ENCODE data around the gene KLF2.
A peak's percentile ranks its signal among the peaks of the same experiment; 100 is the strongest.
"Not testable (repeated sequence)": the region's sequence is repeated elsewhere in the genome, so short reads cannot be mapped to it uniquely, and the experiment has no call there.

Gene KLF2

DNA sequence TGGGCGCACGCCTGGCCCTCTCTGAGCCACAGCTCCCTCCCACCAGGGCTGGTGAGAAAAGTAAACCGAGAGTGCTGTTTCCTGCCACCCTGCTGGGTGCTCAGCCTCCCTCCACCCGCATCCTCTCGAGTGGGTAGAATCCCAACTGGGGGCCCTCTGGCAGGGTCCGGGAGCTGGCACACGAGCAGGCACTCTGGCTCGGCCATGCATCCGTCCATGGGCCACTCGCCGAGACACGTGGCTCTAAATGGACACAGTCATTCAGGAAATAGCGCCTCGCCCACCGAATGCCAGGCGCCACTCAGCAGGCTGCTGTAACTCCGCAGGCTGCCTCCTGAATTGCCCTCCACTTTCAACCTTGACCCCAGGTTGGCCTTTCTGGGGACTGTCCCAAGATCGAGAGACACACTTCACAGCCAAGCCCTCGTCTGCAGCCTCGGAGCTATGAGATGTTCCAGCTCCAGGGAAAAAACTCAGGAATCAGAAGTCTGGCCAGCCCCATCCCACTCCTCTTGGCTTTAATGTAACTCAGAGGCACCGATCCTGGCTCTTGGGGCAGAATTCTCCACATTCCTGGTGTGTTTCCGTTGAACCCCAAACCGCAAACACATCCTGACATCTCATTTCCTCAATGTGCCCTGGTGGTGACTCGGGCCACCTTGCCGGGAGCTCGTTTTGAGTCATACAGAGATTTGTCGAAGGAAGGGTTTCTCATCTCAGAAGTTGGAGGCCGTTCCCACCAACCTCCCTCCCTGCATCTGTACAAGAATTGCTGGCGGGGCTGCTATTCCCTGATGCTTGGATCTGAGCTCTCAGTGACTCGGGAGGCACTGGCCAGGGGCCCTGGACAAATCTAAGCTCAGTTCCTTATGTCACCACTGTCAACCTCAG lies 14.1 kb downstream of the KLF2 start:
- no peak for DNase-seq

DNA sequence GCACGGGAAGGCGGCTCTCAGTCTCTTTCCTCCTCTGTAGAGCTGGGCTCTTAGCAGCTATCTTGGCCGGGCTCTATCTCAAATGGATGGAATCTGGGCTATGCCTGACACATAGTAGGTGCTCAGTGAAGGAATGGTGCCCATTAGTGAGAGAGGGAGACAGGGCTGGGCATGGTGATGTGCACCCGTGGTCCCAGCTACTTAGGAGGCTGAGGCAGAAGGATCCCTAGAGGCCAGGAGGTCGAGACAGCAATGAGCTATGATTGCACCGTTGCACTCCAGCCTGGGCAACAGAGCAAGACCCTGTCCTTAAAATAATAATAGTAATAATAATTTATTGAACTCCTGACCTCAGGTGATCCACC lies 14.7 kb downstream of the KLF2 start:
- no peak for DNase-seq

DNA sequence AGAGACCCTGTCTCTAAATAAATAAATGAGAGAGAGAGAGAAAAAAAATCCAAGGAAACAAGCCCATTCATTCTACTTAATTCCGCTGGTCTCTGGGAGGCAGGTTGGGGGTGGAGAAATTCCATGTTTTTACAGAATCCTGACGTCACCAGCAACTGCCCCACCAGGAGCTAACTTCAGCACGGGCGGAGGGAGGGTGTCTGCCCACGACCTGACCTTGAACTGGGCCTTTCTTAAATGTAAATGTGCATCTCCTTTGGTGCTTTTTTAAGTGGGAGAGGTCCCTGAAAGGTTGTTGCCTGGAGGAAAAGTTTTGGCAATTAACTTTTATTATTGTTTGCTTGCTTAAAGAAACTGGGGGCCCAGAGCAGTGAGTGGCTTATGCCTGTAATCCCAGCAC lies 15.5 kb downstream of the KLF2 start:
- no peak for DNase-seq

DNA sequence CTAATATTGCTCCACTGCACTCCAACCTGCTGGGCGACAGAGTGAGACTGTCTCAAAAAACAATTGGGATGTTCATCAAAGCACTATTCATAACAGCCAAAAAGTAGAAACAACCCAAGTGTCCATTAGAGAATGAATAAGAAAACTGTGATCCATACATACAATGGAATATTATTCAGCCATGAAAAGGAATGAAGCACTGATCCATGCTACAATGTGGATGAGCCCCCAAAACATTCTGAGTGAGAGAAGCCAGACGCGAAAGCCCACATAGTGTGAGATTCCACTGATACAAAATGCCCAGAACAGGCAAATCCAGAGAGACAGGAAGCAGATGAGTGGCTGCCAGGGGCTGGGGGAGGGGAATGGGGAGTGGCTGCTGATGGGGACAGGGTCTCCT lies 16.0 kb downstream of the KLF2 start:
- no peak for DNase-seq

DNA sequence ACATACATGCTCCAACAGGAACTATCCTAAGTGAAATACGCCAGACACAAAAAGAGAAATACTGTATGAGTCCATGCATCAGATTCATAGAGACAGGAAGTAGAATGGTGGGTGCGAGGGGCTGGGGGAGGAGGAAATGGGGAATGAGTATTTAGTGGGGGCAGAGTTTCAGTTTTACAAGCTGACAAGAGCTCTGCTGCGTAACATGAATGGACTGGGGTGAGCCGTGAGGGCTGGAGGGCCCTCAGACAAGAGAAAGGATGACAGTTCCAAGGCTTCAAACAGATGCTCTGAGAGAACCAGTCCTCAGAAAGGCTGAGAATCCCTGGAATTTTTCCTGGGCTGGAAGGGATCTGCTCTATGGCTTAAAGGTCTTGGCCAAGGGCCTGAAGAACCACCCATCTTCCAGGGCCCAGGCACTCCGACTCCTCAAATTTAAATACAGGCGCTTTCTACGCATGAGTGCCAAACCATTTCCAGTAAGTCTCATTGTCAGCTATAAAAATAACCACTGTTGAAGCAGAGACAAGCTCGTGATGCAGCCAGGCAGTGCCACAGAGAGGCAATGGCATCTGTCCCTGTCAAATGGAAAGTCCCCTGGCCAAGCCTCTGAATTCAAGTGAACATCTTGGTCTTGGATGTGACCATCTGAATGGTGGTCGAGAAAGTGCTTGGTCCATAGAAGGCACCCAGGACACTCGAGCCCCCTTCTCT lies 17.5 kb downstream of the KLF2 start:
- DNase-seq: no peak

DNA sequence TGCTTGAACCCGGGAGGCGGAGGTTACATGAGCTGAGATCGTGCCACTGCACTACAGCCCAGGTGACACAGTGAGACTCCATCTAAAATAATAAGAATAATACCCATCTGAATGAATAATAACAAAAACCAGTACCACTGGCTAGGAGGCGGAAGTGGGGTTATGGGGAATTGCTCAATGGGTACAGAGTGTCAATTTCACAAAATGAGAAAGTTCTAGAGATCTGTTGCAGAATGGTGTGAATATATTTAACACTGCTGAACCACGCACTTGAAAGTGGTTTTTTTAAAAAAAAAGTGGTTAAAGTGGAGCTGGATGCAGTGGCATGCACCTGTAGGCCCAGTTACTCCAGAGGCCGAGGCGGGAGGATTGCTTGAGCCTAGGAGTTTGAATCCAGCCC lies 18.5 kb downstream of the KLF2 start:
- DNase-seq: no peak

DNA sequence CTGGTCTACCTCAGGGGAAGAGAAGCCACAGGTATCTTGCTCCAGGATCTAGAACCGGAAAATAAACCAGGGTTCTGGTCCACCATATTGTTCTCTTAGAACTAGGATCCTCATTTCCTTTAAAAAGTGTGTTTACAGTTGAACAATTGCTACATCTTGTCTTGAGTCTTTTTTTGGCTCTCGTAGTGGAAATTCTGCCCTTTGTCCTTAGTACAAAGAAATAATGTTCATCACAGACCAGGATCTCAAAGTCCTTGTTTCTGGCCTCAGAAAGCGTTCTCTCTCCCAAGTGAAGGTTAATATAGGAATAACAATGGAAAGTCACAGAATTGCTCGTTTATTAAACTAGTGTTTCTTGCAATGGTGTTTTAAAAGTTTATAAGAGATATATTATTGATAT lies 20.8 kb downstream of the KLF2 start:
- DNase-seq: no peak

DNA sequence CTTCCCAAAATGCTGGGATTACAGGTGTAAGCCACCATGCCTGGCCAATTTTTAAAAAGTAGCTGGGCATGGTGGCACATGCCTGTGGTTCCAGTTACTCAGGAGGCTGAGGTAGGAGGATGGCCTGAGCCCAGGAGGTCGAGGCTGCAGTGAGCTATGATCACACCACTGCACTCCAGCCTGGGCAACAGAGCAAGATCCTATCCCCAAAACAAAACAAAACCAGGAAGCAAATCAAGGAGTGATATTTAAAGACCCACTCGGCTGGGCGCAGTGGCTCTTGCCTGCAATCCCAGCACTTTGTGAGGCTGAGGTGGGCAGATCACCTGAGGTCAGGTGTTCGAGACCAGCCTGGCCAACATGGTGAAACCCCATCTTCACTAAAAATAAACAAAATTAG lies 22.5 kb downstream of the KLF2 start:
- not testable (repeated sequence) for DNase-seq

DNA sequence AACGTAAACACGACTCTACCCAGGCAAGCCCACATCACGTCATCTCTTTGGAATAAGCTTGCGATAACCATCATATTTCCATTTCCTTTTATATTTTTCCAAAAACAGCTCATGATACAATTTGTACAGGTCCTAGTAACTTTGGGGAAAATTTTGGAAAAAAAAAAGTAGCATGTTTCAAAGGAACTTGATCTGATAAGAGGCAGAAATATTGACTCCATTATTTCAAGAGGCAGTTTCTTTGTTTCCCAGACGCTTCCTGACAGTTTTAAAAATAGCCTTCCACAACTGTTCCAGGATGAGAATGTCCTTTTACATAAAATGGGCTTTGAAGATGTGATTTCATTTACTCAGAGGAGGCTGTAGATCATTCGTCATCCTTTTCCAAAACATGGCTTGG lies 23.1 kb downstream of the KLF2 start:
- DNase-seq: no peak

DNA sequence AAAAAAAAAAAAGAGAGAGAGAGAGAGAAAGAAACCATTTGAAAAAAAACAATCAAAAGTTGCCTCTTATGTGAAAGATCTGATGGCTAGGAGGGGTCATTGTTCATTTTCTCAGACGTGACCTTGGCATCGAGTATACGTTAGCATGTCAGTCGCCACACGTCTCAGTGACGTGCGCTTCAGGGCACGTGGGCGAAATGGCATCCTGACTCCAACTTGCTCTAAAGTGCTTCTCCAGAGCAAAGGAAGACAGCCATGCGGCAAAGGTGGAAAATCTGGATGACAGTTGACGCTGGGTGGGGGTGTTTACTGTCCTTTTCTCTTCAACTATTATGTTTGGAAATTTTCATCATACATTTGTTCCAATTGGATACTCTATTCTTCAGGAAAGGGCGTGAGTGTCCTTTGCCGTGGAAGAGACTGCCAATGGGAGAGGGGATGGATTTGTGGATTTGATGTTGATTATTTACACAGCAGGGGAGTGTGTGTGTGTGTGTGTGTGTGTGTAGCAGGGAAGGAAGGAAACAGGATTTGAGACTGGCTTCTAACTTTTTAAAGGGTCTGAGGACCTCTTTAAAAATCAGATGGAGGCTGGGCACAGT lies 25.0 kb downstream of the KLF2 start:
- no peak for DNase-seq

DNA sequence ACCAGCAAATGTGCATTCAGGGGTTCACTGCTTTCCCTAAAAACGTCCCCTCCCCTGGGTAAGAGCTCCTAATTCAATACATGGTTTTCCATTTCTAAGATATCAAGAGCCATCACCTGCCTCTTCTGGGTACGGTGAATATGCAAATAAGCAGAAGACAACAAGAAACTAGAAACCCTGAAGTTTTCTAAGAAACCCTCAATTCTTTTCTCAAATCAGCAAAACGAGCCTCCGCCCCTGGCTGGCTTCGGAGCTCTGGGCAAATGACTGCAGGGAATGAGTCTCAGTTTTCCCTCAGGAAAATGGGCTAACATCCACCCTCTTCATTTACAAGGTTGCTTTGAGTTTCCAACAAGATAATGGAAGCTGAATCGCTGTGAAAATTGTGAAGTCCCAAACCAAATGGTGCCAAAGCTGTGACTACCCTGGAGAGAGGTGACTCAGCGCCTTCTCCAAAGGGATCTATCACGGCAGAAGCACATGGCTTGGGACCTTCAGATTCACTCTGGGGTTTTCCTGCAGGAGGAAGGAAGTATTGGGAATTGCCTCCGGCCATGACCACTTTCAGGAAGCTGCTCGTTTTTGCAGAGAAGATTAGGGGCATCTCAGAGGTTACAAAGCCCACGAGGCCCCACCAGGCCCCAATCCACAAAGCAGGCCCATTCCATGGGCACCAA lies 26.6 kb downstream of the KLF2 start:
- no peak for DNase-seq

DNA sequence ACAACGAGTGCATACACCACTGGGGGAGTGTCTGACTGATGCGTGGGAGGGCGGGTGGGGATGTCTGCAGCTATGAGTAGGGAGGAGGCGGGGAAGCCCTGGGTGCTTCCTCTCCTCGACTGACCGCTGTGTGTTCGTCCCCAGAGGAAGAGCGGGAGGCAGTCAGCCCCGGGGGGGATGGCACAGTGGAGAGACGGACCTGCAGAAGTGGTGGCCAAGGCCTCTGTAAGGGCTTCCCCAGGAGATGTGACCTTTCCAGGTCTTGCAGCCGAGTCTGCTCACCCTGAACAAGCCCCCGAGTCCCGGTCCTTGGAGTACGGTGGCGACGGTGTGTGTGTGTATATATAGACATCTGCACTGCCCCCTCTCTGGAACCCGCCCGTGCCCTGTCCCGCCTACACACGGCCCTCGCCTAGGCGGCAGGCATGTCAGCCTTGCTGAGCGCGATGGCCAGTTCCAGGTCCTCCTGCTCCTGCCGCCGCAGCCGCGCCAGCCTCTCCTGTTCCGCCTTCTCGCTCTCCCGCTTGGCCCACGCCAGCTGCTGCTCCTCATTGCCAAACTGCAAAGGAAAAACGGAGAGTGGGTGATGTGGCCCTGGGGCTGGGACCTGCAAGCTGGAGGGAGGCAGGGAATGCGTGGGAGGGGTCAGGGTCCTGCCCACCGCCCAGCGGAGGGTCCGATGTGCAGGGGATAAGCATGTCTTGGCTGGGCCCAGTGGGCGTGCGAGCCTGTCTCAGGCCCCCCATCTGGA lies 30.8 kb downstream of the KLF2 start:
- no peak for DNase-seq

DNA sequence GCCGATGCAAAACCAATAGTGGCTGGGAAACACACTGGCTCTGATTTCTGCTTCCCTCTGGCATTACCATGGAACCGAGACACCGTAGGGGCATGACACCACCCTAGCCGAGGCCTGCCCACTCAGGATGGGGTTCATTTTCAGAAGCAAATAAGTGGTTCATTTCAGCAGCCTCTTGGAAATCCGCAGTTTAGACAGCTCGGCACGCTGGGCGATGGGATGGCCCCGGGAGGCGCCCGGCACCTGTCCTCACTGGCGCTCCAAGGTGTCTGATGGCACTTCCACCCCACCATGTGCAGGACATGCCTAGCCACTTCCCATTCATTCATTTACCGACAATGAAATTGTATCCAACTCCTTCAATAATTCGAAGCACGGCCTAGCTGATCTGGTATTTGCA lies 33.8 kb downstream of the KLF2 start:
- no peak for DNase-seq

DNA sequence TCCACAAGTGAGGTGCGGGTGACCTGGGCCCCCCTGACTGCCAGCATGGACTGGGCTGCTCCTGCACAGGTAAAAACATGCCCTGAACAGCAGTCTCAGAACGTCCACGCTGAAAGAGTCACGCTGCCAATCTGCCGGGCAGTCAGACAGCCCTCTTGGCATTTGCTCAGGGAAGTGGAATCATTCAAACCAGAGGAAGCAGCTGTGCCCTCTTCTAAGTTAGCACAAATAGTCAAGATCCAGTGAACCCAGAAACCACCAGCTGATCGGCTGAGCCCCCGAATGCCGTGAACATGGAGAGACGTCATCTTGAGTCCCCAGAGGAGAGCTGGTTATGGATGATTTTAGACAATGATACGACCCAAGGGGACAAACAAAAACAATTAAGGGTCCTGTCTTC lies 34.4 kb downstream of the KLF2 start:
- no peak for DNase-seq

DNA sequence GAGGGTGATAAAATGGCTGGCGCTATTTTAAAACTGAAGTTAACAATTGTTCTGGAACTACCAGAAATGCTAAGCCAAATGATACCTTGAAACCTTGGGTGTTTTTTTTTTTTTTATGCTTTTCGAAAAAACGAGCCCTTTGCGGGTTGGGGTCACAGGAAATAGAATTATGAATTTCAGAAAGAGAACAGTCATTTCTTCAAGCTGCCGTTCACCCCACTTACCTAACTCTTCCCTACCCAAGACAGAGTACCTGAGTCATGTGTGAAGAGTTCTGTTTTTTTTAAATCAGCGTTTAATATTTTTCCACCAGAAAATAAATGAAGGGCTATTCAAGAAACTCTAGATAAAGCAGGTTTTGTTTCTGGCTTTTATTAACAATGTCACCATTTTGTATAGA lies 35.3 kb downstream of the KLF2 start:
- no peak for DNase-seq

DNA sequence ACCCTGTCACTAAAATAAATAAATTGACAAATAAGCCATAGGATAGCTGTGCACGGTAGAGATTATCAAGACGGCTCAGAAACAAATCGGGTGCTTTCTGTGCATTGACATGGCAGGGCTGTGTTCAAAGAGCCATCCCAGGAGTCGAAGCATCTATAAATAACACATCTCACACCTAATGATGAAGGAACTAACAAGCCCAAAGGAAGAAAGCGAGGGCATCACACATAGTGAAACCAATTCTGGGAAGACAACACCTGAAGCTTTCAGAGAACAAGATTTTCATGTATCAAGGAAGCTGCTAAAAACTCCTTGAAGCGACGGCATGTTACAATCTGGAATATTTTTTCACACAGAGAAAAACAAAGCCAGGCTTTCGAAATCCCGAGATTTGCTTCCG lies 36.1 kb downstream of the KLF2 start:
- DNase-seq: no peak

DNA sequence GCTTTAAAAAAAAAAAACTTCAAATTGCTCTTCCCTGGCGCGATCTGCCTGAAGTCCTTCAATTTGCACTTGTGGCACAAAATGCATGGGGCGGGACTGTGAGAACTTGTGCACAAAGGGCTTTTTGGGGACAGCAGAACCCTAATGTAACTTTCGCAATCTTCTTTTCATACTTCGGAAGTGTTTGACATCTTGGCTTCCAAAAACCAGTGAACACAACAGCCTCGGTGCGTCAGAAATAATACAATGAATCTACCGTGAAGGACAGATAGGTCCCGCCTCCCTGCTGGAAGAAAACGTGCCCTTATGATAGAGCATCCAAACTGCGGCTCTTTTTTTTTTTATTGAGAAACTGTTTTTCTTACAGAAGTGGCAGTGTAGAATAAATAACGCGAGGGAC lies 36.6 kb downstream of the KLF2 start:
- no peak for DNase-seq

DNA sequence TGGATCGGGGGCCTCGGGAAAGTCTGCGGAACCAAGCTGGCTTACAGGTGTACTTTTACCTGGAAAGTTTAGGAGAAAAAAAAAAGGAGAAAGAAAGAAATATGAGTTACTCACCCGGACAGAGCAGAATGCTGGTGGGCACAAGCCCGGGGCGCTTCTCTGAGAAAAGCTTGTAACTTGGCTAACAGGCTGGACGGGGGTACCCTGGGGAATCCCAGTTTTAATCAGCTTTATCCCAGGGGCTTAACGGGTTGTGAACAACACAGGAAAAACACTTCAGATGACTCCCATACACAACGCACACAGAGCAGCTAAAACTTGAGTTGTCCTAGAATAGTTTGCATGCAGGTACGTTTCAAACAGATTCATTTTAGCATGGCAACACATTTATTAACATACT lies 37.3 kb downstream of the KLF2 start:
- no peak for DNase-seq

DNA sequence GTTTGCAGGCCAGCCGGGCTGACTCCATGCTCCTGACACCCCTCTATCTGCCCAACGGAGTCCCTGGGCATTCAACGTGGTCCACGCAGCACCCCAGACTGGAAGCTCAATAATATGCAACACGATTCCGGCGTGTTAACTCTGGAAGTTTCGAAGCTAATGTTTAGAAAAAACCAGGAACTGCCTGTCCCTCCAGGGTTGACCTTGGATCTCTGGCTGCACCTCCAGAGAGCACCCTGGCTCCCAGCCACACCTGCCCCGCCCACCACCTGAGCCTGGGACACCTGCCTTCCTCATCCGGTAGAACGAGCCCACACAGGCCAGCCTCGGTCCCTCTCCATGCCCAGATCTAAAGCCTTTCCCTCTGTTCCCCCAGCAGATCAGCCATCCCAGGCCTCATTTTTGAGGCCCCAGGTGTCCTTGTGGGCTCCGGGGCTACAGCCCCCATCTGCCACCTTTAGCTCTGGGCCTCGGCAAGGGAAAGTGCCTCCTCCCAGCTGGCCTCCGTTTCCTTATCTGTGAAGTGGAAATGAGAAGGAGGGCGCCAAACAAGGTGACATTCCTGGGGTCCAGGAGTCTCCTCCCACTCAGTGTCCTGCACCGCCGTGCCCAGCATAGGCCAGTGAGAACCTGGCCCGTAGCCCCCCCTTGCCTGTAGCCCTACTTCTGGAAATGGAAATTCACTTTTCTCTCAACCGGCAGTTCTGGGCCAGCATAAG lies 38.7 kb downstream of the KLF2 start:
- peak; percentile 50 for DNase-seq

DNA sequence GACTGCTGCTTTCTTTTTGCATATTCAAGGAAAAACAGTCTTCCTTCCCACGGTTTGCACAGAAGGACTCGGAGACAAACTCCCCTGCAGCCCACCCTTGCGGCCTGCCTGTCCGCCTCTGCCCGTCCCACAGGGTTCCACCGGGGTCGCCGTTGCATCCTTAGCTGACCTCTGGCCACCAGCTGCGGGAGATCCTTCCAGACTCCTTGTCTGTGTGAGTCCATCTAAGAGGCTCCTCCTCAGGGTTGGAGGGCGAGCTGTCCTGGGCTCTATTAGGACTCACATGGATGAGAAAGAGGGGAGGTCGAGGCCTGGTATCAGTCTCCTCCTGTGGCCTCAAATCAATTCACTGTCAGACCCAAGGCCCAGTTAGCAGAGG lies 39.2 kb downstream of the KLF2 start:
- DNase-seq: no peak

DNA sequence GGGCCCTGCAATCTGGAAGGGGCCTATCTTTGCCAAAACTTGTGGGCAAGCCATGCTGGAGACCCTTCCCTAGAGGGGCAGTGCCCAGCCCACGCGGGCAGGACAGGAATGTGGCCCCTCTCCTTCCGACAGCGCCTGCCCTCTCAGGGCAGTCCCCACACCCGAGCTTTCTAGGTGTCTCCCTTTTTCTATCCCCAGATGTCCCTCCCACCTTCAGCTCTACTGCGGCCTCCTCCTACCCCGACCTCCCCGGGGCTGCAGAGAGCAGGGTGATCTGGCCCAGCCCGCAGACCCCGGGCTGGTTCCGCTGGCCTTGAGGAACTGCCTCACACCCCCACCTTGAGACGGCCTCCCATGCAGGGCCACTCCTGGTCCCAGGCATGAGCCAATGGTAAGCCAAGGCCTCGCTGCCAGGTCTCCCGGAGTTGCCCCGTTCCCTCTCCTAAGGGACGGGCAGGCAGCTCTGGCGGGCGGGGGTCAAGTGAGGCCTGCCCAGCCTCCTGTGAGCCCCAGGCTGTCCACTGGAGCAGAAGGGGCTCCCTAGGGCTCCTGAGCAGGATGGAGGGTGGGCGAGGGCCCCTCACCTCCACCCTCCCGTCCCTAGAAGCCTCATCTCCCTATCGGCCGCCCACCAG lies 39.7 kb downstream of the KLF2 start:
- no peak for DNase-seq
